NCI-H524 (cell line): ENCODE measurements around the gene FAM25A.
"Not testable (repeated sequence)": the region's sequence is repeated elsewhere in the genome, so short reads cannot be mapped to it uniquely, and the experiment has no call there.

Experiments used
- DNase-seq, 2 experiments: peaks; one replicate each; lab custom pipeline; 2025; lab: John Stamatoyannopoulos, UW

FAM25A gene

DNA sequence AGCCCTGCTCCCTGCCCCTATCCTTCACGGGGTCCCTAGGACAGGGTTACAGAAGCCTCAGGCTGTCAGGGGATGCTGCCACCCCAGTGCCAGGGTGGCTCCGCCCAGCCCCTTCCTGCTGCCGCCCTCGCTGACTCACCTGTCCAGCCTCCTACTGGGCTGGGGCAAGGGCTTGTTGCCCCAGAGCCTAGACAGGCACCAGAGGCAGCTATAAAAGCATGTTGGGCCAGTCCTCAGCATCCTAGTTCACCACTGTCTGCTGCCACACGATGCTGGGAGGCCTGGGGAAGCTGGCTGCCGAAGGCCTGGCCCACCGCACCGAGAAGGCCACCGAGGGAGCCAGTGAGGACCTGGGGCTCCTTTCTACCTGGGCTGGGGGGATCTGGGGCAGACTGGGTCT lies at the start of gene FAM25A:
Gene FAM25A, plus strand, starts transcription at position 239 of the 400 bp plus-strand sequence. Its CDS starts 31 bp downstream, at position 270.
- DNase-seq = not testable (repeated sequence)

DNA sequence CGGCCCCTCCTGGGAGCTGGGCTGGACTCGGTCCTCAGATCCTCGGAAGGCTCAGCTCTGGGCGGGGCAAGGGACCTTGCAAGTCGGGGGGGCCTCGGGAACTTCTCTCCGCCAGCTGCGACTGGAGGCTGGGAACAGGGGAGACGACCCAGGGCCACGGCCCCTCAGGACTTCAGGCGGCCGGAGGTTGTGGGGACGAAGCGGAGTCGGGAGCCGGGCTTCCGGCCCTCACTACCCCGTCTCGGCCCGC lies 49.2 kb upstream of the FAM25A start:
- DNase-seq = no peak

DNA sequence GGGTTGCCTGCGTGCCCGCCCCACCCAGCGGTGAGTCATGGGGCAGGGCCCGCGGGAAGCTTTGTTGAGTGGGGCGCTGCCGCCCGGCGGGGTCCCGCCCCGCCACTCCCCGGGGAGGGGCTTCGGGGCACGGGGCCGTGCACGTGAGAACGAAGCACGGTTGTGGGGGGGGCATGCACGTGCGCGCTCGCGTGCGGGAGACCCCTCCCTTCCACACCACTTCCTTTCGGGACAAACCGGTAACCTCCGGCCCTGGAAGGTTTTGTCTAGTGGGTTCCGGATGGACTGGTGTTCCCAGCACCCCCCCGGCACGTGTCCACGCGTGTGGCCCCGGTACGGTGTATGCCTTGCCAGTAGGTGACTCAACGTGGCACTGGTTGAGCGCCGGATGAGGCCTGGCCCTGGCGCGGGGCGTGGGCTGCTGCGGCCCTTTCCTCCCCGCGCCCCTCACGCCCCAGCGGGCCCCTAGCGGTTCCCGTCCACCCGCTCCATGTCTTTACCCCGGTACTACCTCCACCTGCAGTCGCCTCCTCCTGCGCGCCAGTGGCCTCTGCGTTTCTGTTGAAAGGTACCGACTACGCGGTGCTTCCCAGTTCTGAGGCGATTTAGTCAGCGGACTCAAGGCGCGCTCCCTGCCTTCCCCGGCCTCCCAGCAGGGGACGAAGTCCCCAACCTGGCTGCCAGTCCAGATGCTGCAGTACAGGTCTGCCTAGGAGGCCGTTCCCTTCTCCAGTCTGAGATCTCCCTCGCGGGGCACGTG lies 48.7 kb upstream of the FAM25A start:
- DNase-seq = peak in 1 of 2 experiments; percentile 33

DNA sequence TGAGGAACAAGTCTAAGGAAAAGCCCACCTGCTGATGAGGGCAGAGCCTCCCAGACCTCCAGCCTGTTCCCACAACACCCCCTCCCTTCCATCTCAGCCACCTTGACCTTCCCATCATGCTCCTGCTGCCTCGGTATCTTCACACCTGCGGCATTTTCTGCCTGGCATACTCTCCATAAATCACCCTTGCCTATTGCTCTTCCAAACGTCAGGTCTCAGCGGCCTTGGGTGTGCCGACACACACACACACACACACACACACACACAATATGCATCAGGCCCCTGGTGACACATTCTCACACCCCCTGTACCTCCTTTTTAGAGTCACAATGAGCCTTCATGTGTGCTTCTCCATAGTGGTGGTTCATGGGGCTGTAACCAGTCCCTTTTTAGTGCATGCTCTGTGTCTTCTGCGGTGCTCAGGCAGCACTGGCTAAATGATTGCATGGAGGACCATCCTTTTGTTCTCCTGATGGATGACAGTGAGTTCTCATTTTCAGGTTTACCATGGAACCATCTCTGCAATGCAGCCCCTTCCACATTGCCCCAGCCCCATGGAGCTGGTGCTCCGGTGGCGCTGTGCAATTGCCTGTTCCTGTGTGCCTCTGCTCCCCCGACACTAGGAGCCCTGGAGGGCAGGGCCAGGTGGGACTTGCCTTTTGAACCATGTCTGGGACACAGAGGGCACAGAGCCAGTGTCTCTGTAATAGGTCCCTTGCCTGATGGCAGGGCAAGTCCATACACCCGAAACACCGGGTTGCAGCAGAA lies 47.3 kb upstream of the FAM25A start:
- DNase-seq = no peak

DNA sequence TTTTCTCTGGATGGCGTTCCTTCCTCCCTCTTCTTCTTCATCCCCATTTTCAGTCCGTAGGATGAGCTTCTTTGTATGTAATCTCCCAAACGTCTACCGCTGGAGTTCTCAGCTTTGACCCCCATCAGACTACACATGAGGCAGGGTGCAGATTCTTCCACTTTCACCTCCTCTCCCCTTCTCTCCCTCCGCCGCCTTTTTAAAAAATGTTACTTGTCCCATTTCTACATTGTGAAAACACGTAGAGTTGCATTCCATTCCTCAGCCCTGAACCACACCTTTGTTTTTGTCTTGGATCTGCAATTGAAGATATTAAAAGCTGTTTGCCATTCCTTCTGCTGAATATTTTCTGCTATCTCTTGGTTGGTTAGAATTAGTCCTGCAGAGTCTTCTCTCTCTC lies 45.6 kb upstream of the FAM25A start:
- DNase-seq = no peak

DNA sequence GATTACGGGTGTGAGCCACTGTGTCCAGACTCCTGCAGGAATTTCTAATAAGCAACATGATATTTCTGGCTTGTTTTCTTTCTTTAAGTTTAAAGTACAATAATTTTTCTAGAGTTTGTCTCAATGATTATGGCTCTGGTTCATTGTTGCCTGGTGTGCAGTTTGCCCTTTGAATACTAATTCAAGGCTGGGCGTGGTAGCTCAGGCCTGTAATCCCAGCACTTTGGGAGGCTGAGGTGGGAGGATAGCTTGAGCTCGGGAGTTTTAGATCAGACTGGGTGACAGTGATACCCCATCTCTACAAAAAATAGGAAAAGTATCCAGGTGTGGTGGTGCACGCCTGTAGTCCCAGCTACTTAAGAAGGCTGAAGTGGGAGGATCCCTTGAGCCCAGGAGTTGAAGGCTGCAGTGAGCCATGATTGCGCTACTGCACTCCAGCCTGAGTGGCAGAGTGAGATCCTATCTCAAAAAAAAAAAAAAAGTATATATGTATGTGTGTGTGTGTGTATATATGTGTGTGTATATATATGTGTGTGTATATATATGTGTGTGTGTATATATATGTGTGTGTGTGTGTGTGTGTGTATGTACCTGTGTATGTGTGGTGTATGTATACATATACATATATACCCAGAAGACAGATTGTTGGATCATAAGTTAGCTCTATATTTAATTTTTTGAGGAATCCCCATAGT lies 43.6 kb upstream of the FAM25A start:
- DNase-seq = no peak

DNA sequence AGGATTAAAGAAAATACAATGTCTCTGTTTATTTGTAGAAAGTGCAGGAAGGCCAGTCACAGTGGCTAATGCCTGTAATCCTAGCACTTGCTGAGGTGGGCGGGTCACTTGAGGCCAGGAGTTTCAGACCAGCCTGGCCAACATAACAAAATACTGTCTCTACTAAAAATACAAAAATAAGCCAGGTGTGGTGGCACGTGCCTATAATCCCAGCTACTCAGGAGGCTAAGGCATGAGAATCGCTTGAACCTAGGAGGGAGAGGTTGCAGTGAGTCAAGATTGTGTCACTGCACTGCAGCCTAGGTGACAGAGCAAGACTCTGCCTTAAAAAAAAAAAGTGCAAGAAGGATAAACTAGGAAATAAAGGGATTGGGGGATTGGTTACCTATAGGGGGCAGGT lies 41.6 kb upstream of the FAM25A start:
- DNase-seq = not testable (repeated sequence)

DNA sequence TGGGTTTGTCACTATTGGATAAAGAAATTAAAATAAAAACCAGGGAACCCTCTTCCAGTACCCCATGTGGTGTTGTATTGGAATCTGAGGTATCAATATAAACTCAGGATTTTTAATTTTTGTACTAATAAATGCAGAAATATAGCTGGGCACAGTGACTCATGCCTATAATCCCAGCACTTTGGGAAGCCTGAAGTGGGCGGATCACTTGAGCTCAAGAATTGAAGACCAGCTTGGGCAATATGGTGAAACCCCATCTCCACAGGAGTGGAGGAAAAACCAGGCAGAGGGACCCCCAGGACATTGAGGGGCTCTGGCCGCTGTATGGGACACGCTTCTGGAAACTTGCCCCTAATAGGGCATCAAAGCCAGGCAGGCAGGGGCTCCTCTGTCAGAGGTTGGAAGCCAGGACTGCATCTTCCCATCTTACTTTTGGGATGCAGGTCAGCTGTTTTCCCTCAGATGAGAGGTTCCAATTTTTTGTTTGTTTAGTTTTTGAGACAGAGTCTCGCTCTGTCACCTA lies 40.7 kb upstream of the FAM25A start:
- DNase-seq = no peak

DNA sequence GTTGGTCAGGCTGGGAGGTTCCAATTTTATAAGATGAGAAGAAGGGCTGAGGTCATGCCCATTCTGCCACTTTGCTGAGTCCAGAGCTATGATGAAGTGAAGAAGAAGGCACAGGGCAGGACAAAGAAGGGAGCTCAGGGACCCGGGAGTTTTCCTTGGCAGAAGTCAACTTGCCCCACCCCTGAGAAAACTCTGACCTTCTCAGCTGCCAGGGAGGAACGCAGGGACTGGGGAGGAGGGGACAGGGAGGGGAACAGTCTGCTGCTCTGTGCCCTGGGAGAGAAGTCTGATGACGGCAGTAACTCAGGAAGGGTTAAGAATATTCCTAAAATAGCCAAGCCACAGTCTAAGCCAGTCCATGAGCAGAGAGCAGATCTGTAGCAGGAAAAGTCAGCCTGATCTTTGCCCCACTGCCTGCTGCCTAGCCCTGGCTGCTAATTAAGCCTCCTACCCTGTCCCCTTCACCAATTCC lies 40.1 kb upstream of the FAM25A start:
- DNase-seq = no peak

DNA sequence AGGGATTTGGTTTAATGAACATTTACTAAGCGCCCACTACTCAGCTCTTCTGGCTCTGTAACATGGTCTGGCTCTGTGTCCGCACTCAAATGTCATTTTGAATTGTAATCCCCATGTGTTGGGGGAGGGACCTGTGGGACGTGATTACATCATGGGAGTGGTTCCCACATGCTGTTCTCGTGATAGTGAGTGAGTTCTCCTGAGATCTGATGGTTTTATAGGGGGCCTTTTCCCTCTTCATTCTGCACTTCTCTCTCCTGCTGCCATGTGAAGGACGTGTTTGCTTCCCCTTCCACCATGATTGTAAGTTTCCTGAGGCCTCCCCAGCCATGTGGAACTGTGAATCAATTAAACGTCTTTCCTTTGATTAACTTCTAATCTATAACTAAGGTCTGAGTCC lies 39.1 kb upstream of the FAM25A start:
- DNase-seq = not testable (repeated sequence)

DNA sequence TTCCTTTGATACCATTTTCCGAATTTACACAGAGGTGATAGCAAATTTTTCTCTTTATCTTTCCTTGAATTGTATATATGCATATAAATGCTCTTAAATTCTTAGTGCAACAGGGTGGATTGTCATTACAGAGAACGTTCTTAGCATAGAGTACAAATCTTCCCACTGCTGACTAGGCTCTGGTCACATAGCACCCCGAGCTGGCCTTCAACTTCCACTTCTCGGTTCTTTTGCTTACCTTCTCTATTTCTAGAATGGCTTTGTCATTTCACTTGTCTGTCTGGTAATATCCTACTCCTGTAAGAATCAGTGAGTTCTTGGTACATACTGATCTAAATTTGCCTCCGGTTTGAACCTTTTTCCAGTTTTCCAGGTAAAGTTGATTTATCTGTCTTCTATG lies 38.4 kb upstream of the FAM25A start:
- DNase-seq = no peak

DNA sequence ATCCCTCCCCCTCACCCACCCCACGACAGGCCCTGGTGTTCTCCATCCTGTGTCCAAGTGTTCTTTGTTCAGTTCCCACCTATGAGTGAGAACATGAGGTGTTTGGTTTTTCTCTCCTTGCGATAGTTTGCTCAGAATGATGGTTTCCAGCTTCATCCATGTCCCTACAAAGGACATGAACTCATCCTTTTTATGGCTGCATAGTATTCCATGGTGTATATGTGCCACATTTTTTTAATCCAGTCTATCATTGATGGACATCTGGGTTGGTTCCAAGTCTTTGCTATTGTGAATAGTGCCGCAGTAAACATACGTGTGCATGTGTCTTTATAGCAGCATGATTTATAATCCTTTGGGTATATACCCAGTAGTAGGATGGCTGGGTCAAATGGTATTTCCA lies 35.6 kb upstream of the FAM25A start:
- DNase-seq = not testable (repeated sequence)

DNA sequence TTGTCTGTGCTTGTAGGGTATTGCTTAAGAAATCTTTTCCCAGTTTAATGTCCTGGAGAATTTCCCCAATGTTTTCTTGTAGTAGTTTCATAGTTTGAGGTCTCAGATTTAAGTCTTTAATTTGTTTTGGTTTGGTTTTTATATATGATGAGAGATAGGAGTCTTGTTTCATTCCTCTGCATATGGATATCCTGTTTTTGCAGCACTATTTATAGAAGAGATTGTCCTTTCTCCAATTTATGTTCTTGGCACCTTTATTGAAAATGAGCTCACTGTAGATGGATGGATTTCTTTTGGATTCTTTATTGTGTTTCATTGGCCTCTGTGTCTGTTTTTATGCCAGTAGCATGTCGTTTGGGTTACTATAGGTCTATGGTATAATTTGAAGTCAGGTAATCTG lies 31.6 kb upstream of the FAM25A start:
- no peak for DNase-seq

DNA sequence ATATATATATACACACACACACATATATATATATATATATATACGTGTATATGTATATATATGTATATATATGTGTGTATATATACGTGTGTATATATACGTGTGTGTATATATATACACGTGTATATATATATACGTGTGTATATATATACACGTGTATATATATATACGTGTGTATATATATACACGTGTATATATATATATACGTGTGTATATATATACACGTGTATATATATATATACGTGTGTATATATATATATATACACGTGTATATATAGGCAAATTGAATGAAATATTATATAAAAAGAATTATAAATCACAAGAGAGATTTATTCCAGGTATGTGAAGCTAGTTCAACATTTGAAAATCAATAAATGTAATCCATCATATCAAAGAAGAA lies 28.7 kb upstream of the FAM25A start:
- not testable (repeated sequence) for DNase-seq

DNA sequence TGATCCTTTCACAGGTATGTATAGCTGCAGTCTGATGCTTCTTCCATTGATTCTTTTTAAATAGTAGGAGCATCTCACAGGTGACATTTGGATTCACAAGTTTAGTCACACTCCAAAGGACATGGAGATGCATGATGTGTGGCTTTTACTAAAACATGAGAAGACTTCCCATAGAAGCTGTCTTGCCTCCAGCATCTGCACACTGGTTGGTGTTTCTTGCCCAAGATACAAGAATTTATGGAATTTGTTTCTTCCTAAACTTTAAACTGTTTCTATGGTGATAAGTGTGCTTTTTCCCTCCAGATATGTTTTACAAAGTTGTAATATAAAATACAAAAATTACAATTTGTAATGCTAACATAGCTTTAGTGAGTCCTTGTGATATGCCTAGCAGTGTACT lies 27.6 kb upstream of the FAM25A start:
- DNase-seq = no peak

DNA sequence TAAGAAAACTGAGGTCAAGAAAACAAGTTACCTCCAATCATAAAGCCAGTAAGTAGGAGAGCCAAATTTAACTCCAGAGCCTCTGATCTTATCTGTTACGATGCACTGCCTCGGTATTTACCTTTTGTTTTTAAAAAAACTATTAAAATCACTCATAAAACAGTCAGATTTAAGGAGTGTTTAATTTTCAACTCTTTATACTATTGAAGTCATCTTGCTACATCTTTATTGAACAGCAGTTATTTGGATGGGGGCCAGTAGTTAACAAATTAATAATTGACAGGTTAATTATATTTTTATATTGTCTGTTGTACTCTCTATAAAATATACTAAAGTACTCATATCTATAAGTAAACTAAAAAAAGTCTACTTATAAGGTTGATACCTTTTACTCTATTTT lies 27.2 kb upstream of the FAM25A start:
- no peak for DNase-seq

DNA sequence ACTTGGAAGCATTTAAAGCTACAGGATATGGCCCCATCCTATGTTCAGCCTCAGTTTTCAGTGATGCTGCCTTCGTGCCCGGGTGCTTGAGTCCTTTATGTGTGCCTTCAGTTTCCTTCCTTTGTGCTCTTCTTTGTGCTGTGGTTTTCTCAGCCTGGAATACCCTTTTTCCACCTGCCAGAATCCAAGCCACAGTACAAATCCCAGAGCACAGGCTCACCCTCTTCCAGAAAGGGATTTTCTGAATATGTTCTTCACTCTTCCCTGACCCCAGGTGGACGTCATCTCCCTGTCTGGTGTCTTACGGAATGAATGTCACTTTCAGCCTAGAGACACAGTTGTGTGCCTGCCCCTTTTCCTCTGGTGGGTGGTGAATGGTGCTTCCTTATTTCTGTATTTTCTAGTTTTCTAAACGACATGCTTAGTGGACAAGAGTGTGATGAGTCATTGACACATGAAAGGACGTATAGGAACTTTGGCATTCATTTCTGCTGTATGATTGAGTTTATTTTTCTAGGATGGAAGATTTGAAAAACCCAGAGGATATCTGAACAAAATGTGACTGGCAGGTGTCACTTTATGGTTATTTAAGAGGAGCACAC lies 20.2 kb upstream of the FAM25A start:
- DNase-seq = not testable (repeated sequence)

DNA sequence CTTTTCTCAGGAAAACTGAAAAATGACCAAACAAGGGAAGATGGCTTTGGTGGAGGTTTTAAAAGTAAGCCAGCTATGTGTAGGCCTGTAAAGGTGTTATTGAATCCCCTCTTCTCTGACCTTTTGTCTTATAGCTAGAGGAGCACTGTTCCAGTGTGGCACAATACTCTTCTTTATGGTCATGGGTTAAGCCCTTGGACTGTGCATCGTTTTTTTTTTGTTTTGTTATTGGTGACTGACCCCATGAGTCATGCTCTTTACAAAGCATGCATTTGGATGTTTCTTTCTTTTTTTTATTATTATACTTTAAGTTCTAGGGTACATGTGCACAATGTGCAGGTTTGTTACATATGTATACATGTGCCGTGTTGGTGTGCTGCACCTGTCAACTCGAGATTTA lies 19.6 kb upstream of the FAM25A start:
- no peak for DNase-seq

DNA sequence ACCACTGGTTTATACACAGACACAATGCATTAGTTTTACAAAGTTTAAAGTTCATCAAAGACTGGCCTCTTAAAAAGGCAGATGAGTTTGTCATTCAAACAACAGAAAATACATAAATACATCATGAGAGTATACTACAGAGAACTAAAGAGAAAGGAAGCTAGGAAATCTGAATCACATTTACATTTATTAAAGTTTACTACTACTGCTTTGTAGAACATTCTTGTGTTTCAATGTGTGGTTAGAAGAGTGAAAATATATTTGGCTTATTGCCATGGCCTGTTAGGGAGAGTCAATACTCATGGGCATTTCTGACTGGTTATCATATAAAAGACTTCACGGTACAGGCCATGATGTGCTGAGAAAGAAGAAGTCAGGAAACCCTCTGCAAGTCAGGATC lies 13.0 kb upstream of the FAM25A start:
- DNase-seq = not testable (repeated sequence)

DNA sequence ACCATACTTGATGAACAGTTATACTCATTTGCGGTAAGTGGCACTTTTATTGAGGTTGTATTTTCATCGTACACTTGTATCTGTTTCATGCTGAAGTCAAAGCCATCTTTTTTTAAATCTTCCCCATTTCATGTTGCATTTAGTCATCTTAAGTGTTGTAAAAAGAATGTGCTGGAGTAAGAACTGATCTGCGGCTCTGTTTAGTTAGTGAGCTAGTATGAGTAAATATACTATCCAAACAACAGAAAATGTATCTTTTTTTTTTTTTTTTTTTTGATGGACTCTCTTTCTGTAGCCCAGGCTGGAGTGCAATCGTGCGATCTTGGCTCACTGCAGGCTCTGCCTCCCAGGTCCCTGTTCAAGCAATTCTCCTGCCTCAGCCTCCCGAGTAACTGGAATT lies 12.4 kb upstream of the FAM25A start:
- not testable (repeated sequence) for DNase-seq

DNA sequence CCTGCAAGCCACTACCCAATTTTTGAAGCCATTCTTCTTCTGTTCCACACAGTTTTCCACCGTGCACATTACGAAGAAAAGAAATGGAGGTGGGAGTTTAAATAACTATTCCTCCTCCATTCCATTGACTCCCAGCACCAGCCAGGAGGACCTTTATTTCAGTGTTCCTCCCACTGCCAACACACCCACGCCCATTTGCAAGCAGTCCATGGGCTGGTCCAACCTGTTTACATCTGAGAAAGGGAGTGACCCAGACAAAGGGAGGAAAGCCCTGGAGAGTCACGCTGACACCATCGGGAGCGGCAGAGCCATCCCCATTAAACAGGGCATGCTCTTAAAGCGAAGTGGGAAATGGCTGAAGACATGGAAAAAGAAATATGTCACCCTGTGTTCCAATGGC lies 11.8 kb upstream of the FAM25A start:
- DNase-seq = not testable (repeated sequence)

DNA sequence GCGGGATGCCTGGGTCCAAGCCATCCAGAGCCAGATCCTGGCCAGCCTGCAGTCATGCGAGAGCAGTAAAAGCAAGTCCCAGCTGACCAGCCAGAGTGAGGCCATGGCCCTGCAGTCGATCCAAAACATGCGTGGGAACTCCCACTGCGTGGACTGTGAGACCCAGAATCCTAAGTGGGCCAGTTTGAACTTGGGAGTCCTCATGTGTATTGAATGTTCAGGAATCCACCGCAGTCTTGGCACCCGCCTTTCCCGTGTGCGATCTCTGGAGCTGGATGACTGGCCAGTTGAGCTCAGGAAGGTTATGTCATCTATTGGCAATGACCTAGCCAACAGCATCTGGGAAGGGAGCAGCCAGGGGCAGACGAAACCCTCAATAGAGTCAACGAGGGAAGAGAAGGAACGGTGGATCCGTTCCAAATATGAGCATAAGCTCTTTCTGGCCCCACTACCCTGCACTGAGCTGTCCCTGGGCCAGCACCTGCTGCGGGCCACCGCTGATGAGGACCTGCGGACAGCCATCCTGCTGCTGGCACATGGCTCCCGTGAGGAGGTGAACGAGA lies 10.9 kb upstream of the FAM25A start:
- DNase-seq = not testable (repeated sequence)
